Stimulated activated CD4-positive, alpha-beta T cell treated with anti-CD3 and anti-CD28 coated beads, Interleukin-2, amount 100 ng/mL, for 24 hours (primary cell): ENCODE data around the gene PTPA.

Experiments used
- DNase-seq, 2 donors: peaks; one replicate each; pipeline ENCODE4 v3.0.0-alpha.2; 2020

The PTPA gene

DNA sequence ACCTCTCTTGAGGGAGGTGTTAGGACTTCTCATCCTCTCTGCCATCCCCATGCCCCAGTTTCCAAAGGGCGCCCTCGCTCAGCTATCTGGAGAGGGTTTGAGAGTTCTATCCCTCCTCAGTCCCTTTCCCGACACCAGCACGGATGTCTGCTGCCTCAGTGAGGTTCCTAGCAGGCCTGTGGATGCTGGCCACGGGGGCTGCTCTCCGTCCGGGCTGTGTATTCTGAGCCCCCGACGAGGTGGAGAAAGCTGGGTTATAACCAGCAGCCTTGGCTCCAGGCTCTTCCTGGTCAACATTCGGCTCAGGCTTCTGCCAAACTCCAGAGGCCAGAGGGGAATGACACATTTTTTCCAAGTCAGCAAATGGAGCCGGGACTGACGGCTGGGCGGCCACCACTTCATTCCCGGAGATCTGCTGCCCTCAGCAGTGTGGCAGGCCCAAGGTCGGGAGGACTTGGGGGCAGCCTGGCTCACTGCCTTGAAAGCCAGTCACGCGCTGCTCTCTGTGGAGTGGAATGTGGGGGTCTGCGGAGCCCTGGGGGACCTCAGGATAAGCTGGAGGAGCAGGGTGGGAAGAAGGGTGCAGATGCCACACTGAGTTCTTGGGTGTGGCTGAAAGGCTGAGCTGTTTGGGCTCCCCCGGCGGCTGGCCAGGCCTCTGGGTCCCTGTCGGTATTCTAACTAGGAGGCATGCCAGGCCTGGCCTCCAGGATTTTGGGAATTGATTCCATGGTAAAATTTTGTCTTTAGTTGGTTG is 27.4 kb downstream of the PTPA start:
- no peak for DNase-seq

DNA sequence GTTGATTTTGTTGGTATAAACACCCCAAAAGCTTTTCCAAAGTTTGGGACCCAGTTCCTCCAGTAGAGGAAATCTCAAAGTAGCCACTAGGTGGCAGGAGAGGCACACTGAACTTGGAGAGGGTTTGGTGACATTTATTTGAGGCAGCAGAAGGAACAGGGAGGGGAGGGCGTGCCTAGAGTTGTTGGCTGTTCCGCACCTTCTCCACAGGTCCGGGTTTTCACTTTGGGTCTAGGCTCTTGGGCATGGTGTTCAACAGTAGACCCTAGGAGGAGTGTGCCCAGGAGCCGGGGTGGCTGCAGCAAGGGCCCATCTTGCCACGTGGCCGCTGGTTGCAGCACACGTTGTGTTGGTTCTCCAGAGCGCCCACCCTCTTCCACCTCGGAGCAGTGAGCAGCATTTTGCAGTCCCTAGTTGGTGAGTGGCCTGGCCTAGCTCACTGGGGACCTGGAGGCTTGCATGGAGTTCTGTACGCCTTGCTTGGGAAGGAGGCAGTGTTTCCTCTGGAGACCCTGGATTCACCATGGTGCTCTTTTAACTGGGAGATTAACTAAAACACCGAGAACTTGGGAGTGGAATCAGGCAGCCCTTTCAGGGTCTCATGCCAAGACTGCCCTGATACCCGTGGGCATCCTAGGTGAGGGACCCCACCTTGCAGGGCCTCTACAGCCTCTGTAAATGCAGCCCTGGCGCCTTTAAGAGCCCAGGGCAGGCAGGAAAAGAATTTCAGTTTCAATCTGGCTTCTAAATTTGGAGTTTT is 28.2 kb downstream of the PTPA start:
- DNase-seq = peak; percentile 72 to 80

DNA sequence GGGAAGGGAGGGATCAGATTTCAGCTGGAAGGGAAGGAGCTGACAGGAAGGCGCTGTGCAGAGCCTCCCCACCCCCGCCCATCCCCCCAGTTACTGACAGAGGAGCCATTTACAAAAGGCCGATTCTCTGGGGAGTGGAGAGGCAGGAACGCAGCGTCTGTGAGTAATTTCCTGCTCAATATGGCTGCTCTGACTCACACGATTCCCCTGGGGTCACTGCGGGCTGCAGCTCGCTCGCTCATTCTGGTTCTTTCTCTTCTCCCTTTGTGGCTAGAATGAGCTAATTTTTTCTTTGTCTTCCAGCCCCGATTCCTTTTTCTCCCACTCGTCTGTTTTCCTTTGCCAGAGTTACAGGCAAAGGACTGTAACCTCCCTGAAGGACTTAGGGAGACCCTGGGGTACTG is 28.8 kb downstream of the PTPA start:
- peak; percentile 77 to 80 for DNase-seq

DNA sequence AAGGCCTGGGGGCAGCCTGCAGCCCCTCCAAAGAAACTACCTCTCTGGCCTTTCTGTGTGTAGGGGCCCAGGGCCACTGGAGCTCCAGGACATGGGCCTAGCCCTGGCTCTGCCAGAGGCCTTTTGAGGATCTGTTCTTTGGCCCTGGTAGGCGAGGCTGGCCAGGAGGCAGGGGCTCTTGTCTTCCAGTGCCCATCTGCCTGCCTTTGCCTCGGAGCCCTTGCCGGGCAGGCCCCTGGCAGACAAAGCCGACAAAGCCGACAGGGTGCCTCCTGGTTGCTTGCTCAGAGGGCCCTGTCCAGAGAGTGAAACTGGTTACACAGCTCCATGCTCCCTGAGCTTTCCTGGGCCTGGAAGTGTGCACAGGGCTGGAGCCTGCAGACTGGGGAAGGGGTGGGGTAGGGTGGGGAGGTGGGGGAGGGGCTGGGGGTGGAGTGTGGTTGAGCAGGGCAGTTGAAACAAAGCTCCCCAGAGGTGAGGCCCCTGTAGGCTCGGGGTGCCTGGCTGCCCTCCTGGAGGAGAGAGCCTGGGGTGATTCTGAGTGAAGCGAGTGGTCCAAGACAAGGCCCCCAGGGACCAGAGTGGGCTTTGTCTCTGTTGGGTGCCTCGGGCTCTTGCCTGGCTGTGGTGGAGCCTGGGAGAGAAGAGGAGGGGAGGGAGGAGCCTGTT is 29.3 kb downstream of the PTPA start:
- DNase-seq = peak; percentile 33 to 35

DNA sequence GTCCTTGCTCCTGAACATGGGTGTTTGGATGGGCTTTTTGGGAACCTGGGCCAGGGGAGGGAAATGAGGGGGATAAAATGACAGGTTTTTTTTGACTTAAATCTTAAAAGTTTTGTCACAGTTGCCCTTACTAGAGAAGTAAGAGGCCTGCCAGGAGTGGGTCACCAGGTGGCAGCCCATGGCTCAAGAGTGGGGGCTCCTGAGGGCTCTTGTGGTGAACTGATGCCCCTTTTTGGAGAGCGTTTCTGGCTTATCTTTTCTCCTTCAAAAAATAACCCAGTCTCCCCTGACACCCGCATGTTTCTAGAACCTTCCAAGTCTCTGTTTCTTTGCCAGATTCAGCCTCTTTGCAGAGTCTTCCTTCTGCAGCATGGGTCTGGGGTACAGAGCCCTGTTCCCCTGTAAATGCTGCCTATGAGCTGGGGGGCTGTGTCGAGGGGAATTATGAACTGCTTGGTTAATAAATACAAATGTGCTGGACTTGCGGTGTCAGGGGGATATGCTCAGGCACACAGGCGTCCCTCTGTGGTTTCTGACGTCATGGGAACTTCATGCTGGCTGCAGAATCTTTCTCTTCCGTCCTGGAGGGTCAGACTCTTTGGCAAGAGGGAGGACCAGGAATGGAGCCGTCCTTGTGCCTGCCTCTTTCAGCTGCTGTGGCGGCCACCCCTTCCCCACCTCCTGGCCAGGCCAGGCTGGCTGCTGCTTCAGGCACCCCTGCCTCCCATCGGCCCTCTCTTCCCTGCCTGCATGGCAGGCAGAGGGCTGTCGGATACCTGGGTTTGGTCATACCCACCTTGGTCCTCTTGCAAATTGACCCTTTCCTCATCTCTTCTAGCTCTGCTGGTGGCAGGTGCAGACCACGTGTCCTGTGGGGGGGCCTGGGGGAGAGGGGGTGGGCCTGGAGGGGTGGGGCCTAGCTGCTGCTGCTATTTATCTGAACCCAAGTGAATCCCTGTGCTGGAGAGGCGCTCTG is 30.1 kb downstream of the PTPA start:
- no peak for DNase-seq

DNA sequence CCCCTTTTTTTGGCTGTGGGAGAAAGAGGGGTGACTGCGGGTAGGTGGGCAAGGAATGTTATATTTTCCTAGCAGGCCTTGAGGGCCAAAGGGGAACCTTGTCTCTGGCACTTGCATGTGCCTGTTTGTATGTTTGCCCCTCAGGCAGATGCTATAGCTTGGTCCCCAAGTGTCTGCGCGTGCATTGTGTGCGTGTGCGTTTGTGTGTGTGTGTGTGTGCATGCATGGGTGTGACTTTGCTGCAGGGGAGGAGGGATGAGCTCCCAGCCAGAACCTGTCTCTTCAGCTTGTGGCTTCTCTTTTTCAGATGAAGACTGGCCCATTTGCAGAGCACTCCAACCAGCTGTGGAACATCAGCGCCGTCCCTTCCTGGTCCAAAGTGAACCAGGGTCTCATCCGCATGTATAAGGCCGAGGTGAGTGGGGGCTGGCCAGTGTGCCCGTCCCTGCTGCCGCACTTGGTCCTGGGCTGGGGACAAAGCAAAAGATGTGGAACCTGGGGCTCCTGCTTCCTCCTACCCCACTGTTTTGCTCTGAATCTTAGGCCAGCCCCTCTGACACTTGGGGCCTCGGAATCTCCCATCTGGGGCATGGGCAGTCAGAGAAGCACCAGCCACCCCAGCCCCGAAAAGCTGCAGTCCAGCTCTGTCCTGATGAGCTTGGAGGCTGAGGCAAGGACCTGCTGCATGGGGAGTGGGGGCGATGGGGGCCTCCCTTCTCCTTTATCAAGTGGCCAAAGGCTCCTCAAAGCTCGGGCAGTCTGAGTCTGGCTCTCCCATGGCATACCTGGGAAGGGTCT is 31.1 kb downstream of the PTPA start:
- DNase-seq = no peak

DNA sequence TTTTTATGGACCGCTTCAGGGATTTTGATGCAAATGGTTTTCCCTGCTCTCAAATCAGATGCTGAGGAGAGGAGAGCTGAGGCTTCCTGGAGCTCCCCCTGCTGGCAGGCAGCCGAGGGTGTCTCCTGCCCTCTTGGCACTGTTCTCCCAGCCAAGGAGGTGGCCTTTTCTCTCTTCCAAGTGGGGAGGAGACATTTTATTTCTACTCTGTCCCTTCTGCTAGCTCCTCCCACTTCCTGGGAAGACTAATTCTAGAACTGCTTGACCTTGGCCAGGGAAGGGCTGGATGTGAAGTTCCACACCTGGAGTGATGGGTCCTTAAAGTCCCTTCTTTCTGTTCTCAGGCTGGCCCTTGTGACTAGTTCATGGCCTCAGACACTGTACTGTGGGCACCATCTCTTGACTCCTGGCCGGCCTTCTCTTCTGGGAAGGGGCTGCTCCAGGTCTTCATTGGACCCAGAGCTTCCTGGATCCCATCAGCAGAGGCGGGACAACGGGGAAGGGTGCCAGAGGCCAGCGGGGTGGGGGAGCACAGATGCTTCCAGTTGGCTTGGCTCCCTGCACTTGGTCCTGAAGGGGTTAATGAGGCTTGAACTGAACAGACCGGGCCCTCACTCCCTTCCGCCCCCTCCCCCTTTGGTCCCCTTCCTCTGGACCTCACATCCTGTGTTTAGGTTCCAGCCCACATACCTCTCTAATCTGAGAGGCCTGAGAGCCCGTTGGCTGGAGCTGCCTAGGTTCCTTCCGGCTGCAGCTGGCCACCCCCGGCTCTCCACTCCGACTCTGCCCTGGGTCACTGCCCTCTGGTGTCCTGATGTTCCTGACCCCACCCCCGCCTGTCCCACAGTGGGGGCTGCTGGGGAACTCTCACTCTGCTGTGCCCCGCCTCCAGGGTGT is 32.1 kb downstream of the PTPA start:
- peak; percentile 81 to 82 for DNase-seq

DNA sequence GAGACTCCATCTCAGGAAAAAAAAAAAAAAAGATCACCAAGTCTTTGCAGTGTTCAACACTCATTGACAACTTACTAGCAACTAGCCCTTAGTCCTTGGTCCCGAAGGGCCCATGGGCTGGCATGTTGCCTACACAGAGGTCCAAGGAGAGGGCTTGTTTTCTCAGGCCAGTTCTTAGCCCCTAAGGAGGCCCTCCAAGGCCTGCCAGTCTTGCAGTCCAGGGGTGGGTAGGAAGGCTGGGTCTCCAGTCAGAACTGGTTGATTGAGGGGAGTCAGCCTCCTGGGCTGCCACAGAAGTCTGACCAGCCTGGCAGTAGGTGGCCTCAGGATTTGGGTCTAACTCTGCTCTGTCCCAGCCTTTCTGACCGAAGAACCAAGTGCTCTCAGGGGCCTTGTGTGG is 34.1 kb downstream of the PTPA start:
- DNase-seq = no peak

DNA sequence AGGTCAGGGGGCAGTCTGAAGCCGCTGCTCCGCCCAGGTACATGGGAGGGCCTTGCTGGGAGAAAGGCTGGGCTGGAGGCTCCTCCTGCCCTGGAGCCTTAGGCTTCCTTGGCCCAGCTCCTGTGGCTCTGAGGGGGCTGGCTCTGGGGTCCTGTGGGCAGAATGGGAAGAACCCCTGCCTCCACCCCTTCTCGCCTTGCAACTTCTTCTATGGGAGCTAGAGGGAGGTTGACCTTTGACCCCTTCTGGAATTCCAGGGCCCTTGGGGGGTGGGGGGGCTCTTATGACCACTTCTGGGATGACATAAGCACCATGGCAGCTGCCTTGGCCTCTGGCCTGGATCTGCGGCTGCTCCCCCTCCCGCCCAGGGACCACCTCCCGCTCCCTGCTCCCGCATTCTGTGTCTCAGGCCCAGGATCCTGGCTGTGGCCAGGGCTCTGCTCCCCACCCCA is 34.7 kb downstream of the PTPA start:
- no peak for DNase-seq

DNA sequence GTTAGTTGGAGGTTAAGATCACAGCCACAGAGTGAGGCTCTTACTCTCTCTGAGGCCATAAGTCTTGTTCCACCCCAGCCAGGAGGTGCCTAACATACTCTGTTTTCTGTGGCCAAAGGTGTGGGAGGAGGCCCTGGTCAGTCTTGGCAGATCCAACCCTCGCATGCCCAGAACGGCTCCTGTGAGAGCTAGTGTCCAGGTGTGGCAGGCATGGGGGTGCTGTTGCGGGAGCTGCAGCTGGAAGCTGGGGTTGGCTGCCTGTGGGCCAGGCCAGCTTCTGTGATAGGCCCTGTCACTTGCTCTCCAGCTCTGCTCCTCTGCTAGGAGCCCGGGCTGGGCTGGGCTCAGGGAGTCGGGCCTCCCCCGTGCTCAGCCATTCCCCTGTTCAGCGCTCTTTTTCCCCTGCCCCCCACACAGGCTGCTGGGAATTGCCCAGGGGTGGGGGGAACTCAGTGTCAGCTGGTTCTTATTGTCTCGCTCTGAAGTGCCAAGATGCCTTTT is 35.3 kb downstream of the PTPA start:
- no peak for DNase-seq

DNA sequence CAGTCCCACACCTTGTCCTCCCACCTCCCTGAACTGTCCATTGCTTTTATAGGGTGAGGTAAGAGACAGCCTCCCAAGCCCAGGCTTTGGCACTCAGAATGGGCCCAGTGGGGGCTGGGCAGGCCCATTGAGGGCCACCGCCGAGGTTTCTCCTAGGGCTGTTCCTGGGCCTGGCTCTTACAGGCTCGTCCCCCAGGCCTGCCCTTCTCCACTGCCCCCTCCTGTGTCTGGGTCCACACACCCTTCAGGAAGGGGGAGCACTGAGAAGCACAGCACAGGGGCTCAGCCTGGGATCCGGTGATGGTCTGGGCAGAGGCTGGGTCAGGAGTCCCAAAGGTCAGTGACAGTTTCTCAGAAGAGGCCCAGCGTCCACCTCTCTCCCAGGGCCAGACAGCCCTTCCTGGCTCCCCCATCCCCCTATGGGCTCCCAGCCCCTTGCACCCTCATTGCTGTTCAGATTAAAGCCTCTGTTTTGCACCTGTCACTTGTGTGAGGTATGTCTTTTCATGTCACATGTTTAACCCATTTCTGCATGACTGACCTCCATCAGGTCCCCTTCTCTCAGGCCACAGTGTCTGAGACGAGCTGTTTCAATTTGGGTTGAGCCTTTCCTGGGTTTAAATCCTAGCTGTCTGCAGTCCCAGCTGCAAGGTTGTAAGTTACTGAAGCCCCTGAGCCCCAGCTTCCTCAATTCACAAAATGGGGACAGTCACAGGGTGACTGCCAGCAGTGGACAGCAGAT is 37.4 kb downstream of the PTPA start:
- DNase-seq = no peak

DNA sequence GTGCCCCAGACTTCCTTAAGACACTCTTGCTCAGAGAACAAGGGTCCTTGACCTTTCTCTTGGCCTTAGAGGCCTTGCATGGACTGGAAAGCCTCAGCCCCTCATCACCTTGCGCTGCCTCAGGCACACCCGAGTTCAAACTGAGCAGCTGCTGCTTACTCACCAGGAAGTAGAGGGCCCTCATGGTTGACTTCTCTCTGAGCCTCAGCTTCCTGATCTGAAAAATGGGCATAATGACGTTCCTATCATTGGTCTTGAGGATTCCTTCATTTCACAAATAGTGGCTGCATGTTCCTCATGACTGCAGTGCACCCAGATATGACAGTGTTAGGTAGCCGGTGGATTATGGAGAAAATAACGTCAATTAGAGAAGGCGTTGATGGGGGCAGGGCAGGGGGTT is 38.2 kb downstream of the PTPA start:
- DNase-seq = no peak

DNA sequence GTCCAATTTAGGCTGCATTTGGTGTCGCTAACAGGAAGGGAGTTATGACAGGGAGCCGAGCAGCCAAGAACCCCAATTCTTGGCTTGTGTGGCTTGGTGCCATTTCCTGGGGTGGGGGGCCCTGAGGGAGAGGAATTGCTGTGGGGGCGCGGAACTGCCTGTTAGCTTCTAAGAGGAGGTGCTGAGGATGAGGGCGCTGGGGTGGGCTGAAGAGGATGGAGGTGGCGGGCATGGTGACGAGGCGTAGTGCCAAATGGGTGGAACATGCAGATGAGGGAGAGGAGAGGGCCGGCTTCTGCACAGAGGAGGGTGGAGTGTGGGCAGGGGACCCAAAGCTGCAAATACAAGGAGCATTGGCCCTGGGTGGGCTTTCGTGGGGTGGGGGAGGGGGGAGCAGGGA is 38.9 kb downstream of the PTPA start:
- no peak for DNase-seq

DNA sequence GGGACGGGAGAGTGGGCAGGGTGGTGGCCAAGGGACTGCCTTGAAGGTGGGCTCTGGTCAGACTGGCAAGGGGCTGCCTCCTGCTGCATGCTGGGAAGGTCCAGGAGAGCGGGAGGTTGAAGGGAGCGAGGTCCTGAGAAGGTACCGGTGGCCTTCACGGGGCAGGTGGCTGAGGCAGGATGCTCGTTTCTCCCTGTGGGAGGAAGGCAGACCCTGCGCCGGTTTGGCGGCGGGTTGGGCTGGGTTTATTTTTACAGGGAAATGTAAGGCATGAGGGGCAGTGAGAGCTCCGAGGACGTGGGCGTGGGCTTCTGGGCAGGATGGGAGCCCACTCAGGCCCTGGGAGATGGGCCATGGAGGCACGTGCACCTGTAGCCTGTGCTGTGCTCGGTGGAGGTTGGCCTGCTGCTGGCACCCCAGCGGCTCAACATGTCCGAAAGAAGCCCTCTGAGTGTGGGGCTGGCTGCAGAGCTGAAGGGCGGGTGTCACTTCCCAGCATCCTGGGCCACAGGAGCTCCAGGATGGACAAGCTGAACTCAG is 39.5 kb downstream of the PTPA start:
- DNase-seq = no peak

DNA sequence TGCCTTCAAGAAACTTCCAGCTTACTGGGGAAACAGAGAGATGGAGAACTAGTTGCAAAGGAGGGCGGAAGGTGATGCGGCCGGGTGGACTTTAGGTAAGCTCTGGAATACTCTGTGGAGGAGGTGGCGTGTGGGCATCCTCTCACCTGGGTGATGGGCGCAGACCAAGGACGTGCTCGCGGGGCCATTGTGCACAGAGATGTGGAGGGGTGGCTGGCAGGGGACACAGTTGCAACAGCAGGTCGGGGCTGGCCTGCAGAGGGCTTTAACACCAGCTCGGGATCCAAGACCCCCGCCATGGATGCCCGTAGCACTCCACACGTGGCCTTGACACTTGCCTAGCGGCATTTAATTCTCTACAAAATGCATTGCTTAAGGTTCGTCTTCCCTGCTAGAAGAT is 40.3 kb downstream of the PTPA start:
- no peak for DNase-seq

DNA sequence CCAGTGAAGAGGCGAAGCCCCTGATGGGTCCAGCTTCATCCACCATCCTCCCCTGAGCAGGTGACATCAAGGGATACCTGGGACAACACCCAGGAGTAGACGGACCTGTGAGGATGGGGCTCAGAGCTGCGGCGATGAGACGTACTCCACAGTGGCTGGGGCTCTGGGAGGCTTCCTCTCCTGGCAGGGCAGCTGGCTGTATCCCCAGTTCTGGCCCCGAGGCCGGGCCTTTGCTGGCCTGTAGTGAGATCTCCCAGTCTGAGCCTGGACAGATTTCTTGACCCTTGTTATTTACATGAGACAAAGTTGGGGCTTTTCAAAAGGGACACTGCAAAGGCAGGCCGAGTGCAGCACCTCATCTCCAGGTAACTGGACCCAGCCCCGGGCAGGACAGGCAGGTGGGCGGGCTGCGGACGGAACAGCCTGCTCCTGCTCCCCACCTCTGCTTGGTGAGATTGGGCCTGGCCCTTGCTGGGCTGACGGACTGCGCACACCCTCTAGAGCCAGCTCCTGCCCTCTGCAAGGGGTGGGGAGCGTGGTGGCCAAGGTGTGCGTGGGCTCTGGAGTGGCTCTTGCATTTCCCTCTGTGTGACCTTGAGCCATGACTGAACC is 43.8 kb downstream of the PTPA start:
- no peak for DNase-seq

DNA sequence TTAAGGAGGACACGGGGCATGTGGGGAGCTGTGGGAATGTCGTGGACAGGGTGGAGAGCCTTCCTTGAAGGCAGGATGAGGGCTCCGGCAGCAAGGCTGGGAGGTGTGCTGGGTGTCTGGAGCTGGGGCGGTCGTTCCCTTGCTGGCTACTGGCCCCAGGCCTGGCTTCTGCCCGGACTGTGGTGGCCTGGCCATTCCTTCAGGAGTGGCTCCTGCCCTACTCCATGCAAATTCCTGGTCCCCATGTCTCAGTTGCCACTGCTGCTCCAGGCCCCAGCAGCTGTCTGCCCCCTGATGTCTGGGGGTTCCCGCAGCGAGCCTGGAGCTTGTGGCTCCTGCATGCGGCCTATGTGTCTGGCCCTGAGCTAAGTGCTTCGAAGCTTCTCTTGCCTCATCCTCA is 44.9 kb downstream of the PTPA start:
- DNase-seq = no peak

DNA sequence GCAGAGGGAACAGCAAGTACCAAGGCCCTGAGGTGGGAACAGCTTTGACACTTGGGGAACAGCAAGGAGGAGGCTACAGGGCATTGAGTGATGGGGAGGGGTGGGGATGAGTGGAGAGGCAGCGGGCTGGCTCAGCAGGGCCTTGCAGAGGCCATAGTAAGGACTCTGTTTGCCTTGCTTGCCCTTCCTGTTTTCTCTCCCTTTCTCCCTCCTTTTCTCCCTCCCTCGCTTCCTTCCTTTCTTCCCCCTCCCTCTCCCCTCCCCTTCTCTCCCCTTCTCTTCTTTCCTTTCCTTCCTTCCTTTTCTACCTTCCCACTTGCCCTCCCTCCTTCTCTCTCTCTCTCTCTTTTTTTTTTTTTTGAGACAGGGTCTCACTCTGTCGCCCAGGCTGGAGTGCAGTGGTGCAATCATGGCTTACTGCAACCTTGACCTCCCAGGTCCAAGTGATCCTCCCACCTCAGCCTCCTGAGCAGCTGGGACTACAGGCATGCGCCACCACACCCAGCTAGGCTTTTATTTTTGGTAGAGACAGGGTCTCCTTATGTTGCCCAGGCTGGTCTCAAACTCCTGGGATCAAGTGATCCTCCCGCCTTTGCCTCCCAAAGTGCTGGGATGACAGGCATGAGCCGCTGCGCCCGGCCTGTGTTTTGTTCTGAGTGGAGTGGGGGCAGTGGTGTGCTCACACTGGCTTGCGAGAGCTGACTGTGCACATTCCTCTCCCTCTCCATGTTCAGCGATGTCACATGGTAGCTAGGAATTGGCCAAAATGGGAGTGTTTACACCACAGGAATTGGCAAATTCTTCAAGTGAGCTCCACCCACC is 49.7 kb downstream of the PTPA start:
- no peak for DNase-seq
